Limb (tissue), 2 donors: ENCODE results near the gene RCVRN.

Experiments used
- DNase-seq, 2 donors: peaks; one replicate each; pipeline ENCODE4 v3.0.0-alpha.2; 2016; ENCODE audit errors: extremely low spot score in 2 of 2

RCVRN gene

DNA sequence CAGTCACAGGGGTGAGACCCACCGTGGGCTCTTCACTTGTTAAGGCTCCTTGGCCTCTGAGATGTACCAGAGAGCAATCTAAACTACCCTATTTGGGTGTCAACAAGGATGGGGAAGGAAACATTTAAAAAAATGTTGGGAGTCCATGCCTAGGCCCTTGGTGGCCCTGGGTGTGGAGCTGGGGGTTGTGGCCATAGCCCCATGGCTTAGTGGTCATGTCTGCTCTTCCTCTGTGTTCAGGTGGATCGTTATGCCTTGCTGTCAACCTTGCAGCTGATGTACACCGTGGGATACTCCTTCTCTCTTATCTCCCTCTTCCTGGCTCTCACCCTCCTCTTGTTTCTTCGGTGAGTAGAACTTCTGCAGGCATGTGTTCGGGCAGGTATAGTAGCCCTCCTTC, 50.8 kb downstream of the RCVRN start:
- no peak for DNase-seq

DNA sequence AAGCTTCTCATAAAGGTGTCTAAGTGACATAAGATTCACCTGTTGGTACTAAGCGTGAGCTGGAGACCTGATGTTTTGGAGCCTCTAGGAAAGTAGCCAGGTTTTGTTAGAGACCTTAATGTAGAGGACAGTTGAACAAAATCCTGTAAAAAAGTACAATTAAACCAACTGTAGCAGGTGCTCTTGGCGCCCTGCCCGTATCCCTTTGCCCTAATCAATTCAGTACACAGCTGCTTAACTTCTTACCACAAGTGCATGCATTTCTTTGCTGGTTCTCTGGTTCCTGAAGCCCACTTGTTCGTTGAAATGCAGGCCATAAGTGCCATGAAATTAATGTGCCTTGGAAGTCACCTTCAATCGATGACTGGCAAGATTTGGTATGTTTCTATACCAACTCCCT, 54.9 kb downstream of the RCVRN start:
- no peak for DNase-seq
